HepG2 (cell line): ENCODE measurements around the gene HNRNPF. TPM values are rescaled to one million over a fixed set of nuclear protein-coding genes. Genes with fewer than 3 reads are reported as not detected.
A peak's percentile ranks its signal among the peaks of the same experiment; 100 is the strongest.

Source experiments
- ATAC-seq: fragments of 200-7000 bp; cut with Tn5 transposase; 3 replicates; pipeline ENCODE4 v1.9.1; 2020; ENCODE audit warnings: mild to moderate bottlenecking, moderate library complexity
- BruUV-seq: library from RNA; stranded (reverse); fragments of 400-500 nt; replicated peaks from 2 replicates; lab custom pipeline; 2021; lab: Mats Ljungman, UMichigan
- CTCF ChIA-PET: fragments of 300-600 bp; formaldehyde crosslinking; extraction: SDS; loops from one replicate; lab custom pipeline; 2021; ENCODE audit warnings: low total read pairs, inconsistent platforms, low intra/inter-chr PET ratio; lab: Yijun Ruan, JAX
- POLR2A ChIA-PET: fragments of 350-600 bp; sonication (Branson Sonifier 250); formaldehyde crosslinking; loops from one replicate; lab custom pipeline; 2020; ENCODE audit warnings: antibody characterized with exemption, inconsistent platforms; lab: Yijun Ruan, JAX
- DNase-seq: peaks from one replicate; pipeline ENCODE4 v3.0.0-alpha.2; 2015; ENCODE audit warnings: low spot score
- FAIRE-seq: peaks from 3 replicates; lab custom pipeline; 2011; peaks lifted over from hg19 to GRCh38; lab: Jason Lieb, UNC
- H2AFZ ChIP-seq: one replicate; pipeline ENCODE4 v1.6.1; 2011; ENCODE audit warnings: low read length, inconsistent platforms
- H3K27ac ChIP-seq: fragments of 300-600 bp; 3 replicates; pipeline ENCODE4 v1.8.0; 2011; ENCODE audit warnings: mixed run types, mild to moderate bottlenecking, mixed read lengths, low read length, inconsistent platforms; ENCODE audit not compliant: insufficient read depth; ENCODE audit errors: extremely low read length
- H3K27me3 ChIP-seq, 2 experiments: fragments of 200-600 bp in 1 of 2; 2 replicates in 1 of 2; 3 replicates in 1 of 2; pipeline versions ENCODE4 v1.6.0 to v1.8.0; 2011; ENCODE audit warnings: low read length in 2 of 2, mild to moderate bottlenecking in 2 of 2, moderate library complexity in 2 of 2, inconsistent platforms in 1 of 2; ENCODE audit not compliant: insufficient read depth in 2 of 2, control insufficient read depth in 1 of 2
- H3K36me3 ChIP-seq, 2 experiments: fragments of 200-600 bp in 1 of 2; replicated peaks in 1 of 2; 2 replicates in 1 of 2; 3 replicates in 1 of 2; pipeline versions ENCODE4 v1.5.1 to v1.8.0; 2011; ENCODE audit warnings: low read length in 2 of 2, inconsistent platforms in 1 of 2; ENCODE audit not compliant: insufficient read depth in 2 of 2, control insufficient read depth in 1 of 2
- H3K4me1 ChIP-seq: 2 replicates; pipeline ENCODE4 v1.5.1; 2012; ENCODE audit warnings: low read length, inconsistent platforms; ENCODE audit not compliant: insufficient read depth
- H3K4me2 ChIP-seq: 2 replicates; pipeline ENCODE4 v1.6.0; 2011; ENCODE audit warnings: low read depth, low read length, inconsistent platforms
- H3K4me3 ChIP-seq, 3 experiments: fragments of 200-600 bp in 1 of 3; sonication (generic), shearing (Covaris generic) in 1 of 3; replicated peaks in 1 of 3; 2 replicates each; pipeline ENCODE4 v1.5.1; 2011 to 2016; ENCODE audit warnings: low read length in 3 of 3, inconsistent platforms in 2 of 3, low read depth in 2 of 3, mild to moderate bottlenecking in 2 of 3, control low read depth in 1 of 3, mixed read lengths in 1 of 3; ENCODE audit not compliant: insufficient read depth in 1 of 3
- H3K79me2 ChIP-seq: one replicate; pipeline ENCODE4 v1.6.1; 2011; ENCODE audit warnings: low read length, inconsistent platforms; ENCODE audit not compliant: insufficient read depth
- H3K9ac ChIP-seq: 2 replicates; pipeline ENCODE4 v1.6.0; 2011; ENCODE audit warnings: mild to moderate bottlenecking, low read depth, low read length, inconsistent platforms; ENCODE audit not compliant: insufficient read depth
- H3K9me3 ChIP-seq: 2 replicates; pipeline ENCODE4 v1.5.1; 2012; ENCODE audit warnings: mild to moderate bottlenecking, low read length
- H4K20me1 ChIP-seq: 2 replicates; pipeline ENCODE4 v1.6.0; 2011; ENCODE audit warnings: inconsistent platforms, mild to moderate bottlenecking, low read length, moderate library complexity; ENCODE audit not compliant: insufficient read depth
- CBX2 ChIP-seq, 2 experiments: fragments of 200-600 bp in 1 of 2; sonication (generic); formaldehyde crosslinking in 1 of 2; IDR thresholded peaks; 2 replicates each; pipeline versions ENCODE4 v1.7.0 to v1.8.1; 2018 to 2022; ENCODE audit warnings: low read depth in 2 of 2, low read length in 1 of 2, mild to moderate bottlenecking in 1 of 2, missing genetic modification reagents in 1 of 2
- HDAC1 ChIP-seq: sonication (generic); formaldehyde crosslinking; IDR thresholded peaks from 2 replicates; pipeline ENCODE4 v1.5.1; 2020; ENCODE audit warnings: mild to moderate bottlenecking, missing genetic modification reagents
- KAT7 ChIP-seq: IDR thresholded peaks from 2 replicates; pipeline ENCODE4 v1.6.1; 2018; ENCODE audit warnings: borderline replicate concordance, missing compliant biosample characterization
- KAT8 ChIP-seq: IDR thresholded peaks from 2 replicates; pipeline ENCODE4 v1.6.1; 2016; ENCODE audit warnings: missing genetic modification reagents, missing compliant biosample characterization
- MAF1 ChIP-seq: sonication (generic); formaldehyde crosslinking; IDR thresholded peaks from 2 replicates; pipeline ENCODE4 v1.5.0; 2020; ENCODE audit warnings: missing genetic modification reagents, borderline replicate concordance
- MTA1 ChIP-seq: sonication (generic); formaldehyde crosslinking; IDR thresholded peaks from 2 replicates; pipeline ENCODE4 v1.4.0; 2020; ENCODE audit warnings: missing genetic modification reagents, mild to moderate bottlenecking, borderline replicate concordance
- ONECUT2 ChIP-seq: sonication (generic); formaldehyde crosslinking; IDR thresholded peaks from 2 replicates; pipeline ENCODE4 v1.4.0; 2020; ENCODE audit warnings: missing genetic modification reagents
- TBX2 ChIP-seq: sonication (generic); formaldehyde crosslinking; IDR thresholded peaks from 2 replicates; pipeline ENCODE4 v1.5.0; 2020; ENCODE audit warnings: missing genetic modification reagents, mild to moderate bottlenecking, borderline replicate concordance
- ZNF235 ChIP-seq: sonication (generic); formaldehyde crosslinking; IDR thresholded peaks from 2 replicates; pipeline ENCODE4 v1.8.1; 2023; ENCODE audit warnings: mild to moderate bottlenecking, missing genetic modification reagents, borderline replicate concordance
- ZNF343 ChIP-seq: sonication (generic); formaldehyde crosslinking; IDR thresholded peaks from 2 replicates; pipeline ENCODE4 v1.4.0; 2020; ENCODE audit warnings: mild to moderate bottlenecking, missing genetic modification reagents
- ZNF749 ChIP-seq: sonication (generic); formaldehyde crosslinking; IDR thresholded peaks from 2 replicates; pipeline ENCODE4 v1.8.0; 2022; ENCODE audit warnings: mild to moderate bottlenecking, missing genetic modification reagents, moderate library complexity, borderline replicate concordance
- WGBS: methylation state at CpG from one replicate; pipeline ENCODE4 v1.1.6; 2017; ENCODE audit warnings: low lambda C conversion rate; 5-methylcytosine and 5-hydroxymethylcytosine counted together
- in situ Hi-C: cut with HindIII; loops from 2 replicates; pipeline ENCODE4 v1.10.0; 2017; ENCODE audit warnings: low pct_unique_long_range_greater_than_20kb; ENCODE audit not compliant: extremely low pct_ligation_motif_present
- intact Hi-C: fragments of 100-400 bp; cut with micrococcal nuclease; formaldehyde crosslinking; loops from one replicate; pipeline ENCODE4 v1.10.0; 2022; ENCODE audit not compliant: unreplicated experiment
- polyA plus RNA-seq, 8 experiments: library from polyadenylated mRNA; depleted of rRNA in 3 of 8; stranded (reverse) in 7 of 8; unstranded in 1 of 8; fragments of >200 nt; fragmentation: Illumina TruSeq in 4 of 8; extraction: Trizol in 4 of 8; gene quantifications; 2 replicates each; pipeline versions ENCODE4 v1.2.1 to v1.2.3, GENCODE V29; 2011 to 2016; ENCODE audit warnings: low read depth in 4 of 8, missing spikeins in 1 of 8, mixed read lengths in 1 of 8; ENCODE audit not compliant: insufficient read depth in 1 of 8
- total RNA-seq, 5 experiments: library from RNA; depleted of rRNA; stranded (reverse); fragments of >200 nt; fragmentation: Illumina TruSeq; extraction: Trizol; gene quantifications; 2 replicates each; pipeline ENCODE4 v1.2.3, GENCODE V29; 2016; ENCODE audit warnings: low read depth in 1 of 5
- TF ChIP-seq, protein P1 (sequence below): sonication (generic); formaldehyde crosslinking; IDR thresholded peaks from 2 replicates; pipeline ENCODE4 v1.4.0; 2020; ENCODE audit warnings: mild to moderate bottlenecking, missing genetic modification reagents
- TF ChIP-seq, protein P2 (sequence below): sonication (generic); formaldehyde crosslinking; IDR thresholded peaks from 2 replicates; pipeline ENCODE4 v1.8.0; 2022; ENCODE audit warnings: mild to moderate bottlenecking, missing genetic modification reagents
- TF ChIP-seq, protein P3 (sequence below): sonication (generic); formaldehyde crosslinking; IDR thresholded peaks from 2 replicates; pipeline ENCODE4 v1.4.0; 2020; ENCODE audit warnings: mild to moderate bottlenecking, missing genetic modification reagents

Gene HNRNPF
- total and polyA plus RNA-seq, 2 of the 13 experiments (the other 11 are each of a cell fraction or from before 2014, with no cell fraction given): 166 to 308 TPM

DNA sequence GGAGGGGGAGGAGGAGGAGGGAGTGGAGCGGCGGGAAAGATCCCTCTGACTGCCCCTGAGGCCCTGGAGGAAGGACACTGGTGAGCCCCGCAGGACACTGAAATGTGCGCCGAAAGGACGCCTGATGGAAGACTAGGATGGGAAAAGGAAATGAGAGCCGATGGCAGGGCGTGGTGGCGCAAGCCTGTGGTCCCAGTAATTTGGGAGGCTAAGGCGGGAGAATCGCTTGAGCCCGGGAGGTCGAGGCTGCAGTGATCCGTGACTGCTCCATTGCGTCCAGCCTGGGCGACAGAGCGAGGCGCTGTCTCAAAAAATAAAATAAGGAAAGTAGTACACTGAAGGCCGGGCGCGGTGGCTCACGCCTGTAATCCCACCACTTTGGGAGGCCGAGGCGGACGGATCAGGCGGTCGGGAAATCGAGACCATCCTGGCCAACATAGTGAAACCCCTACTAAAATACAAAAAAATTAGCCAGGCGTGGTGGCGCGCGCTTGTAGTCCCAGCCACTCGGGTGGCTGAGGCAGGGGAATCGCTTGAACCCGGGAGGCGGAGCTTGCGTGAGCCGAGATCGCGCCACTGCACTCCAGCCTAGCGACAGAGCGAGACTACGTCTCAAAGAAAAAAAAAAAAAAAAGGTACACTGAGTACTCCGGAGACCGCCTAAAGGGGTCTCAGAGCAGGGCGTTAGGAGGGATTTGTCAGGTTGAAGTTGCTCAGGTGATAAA is 561 bp upstream of the HNRNPF start:
- CTCF ChIA-PET: no interaction called here
- no peak for DNase-seq
- H2AFZ ChIP-seq: no peak overlapping the region
- TF ChIP-seq ONECUT2 (CRISPR knock-in tag) (no peak), CBX2 (IDR thresholded peaks at IDR 0.05; ENCODE audit: low read depth, low read length) (no peak), CBX2 (CRISPR knock-in tag; IDR thresholded peaks at IDR 0.05; ENCODE audit: low read depth) (no peak), ZNF343 (CRISPR knock-in tag) (0 out of 2 replicates have a peak, but pooled peaks have one; percentile 0), KAT7 (CRISPR knock-in tag) (peak; percentile 52; the same call in 1 of the 2 replicates), KAT8 (no peak), HDAC1 (CRISPR knock-in tag) (no peak), ZNF749 (CRISPR knock-in tag) (0 out of 2 replicates have a peak, but pooled peaks have one; percentile 12), MTA1 (no peak), MAF1 (no peak), ZNF235 (CRISPR knock-in tag) (0 out of 2 replicates have a peak, but pooled peaks have one; percentile 38), TBX2 (CRISPR knock-in tag) (no peak)
- TF ChIP-seq, protein P1, sequence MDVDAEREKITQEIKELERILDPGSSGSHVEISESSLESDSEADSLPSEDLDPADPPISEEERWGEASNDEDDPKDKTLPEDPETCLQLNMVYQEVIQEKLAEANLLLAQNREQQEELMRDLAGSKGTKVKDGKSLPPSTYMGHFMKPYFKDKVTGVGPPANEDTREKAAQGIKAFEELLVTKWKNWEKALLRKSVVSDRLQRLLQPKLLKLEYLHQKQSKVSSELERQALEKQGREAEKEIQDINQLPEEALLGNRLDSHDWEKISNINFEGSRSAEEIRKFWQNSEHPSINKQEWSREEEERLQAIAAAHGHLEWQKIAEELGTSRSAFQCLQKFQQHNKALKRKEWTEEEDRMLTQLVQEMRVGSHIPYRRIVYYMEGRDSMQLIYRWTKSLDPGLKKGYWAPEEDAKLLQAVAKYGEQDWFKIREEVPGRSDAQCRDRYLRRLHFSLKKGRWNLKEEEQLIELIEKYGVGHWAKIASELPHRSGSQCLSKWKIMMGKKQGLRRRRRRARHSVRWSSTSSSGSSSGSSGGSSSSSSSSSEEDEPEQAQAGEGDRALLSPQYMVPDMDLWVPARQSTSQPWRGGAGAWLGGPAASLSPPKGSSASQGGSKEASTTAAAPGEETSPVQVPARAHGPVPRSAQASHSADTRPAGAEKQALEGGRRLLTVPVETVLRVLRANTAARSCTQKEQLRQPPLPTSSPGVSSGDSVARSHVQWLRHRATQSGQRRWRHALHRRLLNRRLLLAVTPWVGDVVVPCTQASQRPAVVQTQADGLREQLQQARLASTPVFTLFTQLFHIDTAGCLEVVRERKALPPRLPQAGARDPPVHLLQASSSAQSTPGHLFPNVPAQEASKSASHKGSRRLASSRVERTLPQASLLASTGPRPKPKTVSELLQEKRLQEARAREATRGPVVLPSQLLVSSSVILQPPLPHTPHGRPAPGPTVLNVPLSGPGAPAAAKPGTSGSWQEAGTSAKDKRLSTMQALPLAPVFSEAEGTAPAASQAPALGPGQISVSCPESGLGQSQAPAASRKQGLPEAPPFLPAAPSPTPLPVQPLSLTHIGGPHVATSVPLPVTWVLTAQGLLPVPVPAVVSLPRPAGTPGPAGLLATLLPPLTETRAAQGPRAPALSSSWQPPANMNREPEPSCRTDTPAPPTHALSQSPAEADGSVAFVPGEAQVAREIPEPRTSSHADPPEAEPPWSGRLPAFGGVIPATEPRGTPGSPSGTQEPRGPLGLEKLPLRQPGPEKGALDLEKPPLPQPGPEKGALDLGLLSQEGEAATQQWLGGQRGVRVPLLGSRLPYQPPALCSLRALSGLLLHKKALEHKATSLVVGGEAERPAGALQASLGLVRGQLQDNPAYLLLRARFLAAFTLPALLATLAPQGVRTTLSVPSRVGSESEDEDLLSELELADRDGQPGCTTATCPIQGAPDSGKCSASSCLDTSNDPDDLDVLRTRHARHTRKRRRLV (CRISPR knock-in tag): no peak
- TF ChIP-seq, protein P2, sequence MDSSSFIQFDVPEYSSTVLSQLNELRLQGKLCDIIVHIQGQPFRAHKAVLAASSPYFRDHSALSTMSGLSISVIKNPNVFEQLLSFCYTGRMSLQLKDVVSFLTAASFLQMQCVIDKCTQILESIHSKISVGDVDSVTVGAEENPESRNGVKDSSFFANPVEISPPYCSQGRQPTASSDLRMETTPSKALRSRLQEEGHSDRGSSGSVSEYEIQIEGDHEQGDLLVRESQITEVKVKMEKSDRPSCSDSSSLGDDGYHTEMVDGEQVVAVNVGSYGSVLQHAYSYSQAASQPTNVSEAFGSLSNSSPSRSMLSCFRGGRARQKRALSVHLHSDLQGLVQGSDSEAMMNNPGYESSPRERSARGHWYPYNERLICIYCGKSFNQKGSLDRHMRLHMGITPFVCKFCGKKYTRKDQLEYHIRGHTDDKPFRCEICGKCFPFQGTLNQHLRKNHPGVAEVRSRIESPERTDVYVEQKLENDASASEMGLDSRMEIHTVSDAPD (CRISPR knock-in tag): no peak
- TF ChIP-seq, protein P3, sequence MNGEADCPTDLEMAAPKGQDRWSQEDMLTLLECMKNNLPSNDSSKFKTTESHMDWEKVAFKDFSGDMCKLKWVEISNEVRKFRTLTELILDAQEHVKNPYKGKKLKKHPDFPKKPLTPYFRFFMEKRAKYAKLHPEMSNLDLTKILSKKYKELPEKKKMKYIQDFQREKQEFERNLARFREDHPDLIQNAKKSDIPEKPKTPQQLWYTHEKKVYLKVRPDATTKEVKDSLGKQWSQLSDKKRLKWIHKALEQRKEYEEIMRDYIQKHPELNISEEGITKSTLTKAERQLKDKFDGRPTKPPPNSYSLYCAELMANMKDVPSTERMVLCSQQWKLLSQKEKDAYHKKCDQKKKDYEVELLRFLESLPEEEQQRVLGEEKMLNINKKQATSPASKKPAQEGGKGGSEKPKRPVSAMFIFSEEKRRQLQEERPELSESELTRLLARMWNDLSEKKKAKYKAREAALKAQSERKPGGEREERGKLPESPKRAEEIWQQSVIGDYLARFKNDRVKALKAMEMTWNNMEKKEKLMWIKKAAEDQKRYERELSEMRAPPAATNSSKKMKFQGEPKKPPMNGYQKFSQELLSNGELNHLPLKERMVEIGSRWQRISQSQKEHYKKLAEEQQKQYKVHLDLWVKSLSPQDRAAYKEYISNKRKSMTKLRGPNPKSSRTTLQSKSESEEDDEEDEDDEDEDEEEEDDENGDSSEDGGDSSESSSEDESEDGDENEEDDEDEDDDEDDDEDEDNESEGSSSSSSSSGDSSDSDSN (CRISPR knock-in tag): no peak; the same call in 1 of the 2 replicates

More for the DNA sequence above, 561 bp upstream of the HNRNPF start:
- Histone ChIP-seq H3K79me2 (peaks cover 47% of the 10 kb centered on the region), H3K4me1 (peaks cover 52% of the 10 kb centered on the region), H3K4me2 (peak overlapping the region; percentile 88), H3K9me3 (no peaks in the 10 kb centered on the region), H3K9ac (peak overlapping the region; percentile 92), H3K36me3 (no peaks in the 10 kb centered on the region), H3K4me3 (peak overlapping the region; percentile 63 to 95 (median 80); a peak in 5 of 6 replicates), H3K27ac (peak overlapping the region; percentile 100), H4K20me1 (peaks cover 31% of the 10 kb centered on the region), H3K27me3 (no peaks in the 10 kb centered on the region; a peak in 1 of 5 replicates)
- POLR2A ChIA-PET: interaction anchor here (0.7 to 2.5 kb wide), 9 partner anchors 10 to 1569 kb away, joined by 3 to 33 read pairs (median 6); partner anchors contain the start of genes DEPP1 and ZNF487
- ATAC-seq (no peak), FAIRE-seq (no peak)
- in situ Hi-C loops (loop anchor here (25.0 kb wide), 1 partner anchor 1553 kb away; the partner anchor contains the start of gene RASSF4), intact Hi-C loops (loop anchor here (1.0 kb wide), 1 partner anchor 11 kb away; no protein-coding TSS in a partner anchor)
- 55% methylated on average over 46 of the region's 46 CpGs for WGBS
- TSS peak; percentile 83 for BruUV-seq
